Bronchial smooth muscle cell (primary cell): ENCODE data around the gene CCNG1. TPM values are rescaled to one million over a fixed set of nuclear protein-coding genes. Genes with fewer than 3 reads are reported as not detected.

ENCODE experiments used
- total RNA-seq: library from RNA; depleted of rRNA; stranded (reverse); fragments of >200 nt; gene quantifications from 2 replicates; pipeline ENCODE4 v1.2.1, GENCODE V29; 2014

Gene CCNG1
- 325 and 459 TPM in 2 replicates for total RNA-seq

GRCh38 chr5:163437309-163438182 is at the start of gene CCNG1:
CCNG1 (plus strand) TSS chr5:163437595; CDS start chr5:163439257, 1,662 bp downstream.

GRCh38 chr5:163459819-163460561 is 22.6 kb downstream of the CCNG1 start, which contains the start of gene NUDCD2:
NUDCD2 (minus strand) TSS chr5:163460102; CDS start chr5:163460050, 52 bp downstream.

GRCh38 chr5:163460562-163461171 is 23.3 kb downstream of the CCNG1 start, which contains the start of gene HMMR:
HMMR (plus strand) TSS chr5:163460632; CDS start chr5:163460693, 61 bp downstream.

Other genes with a start within 250 kb of the CCNG1 start
- gene NUDCD2, start 22.5 kb downstream of the CCNG1 start, total RNA-seq = 2.6 and 4.3 TPM in 2 replicates
- gene HMMR, start 23.0 kb downstream of the CCNG1 start, total RNA-seq = 0.86 and 4.7 TPM in 2 replicates
- 61.2 and 66.8 TPM in 2 replicates for gene MAT2B, start 68.0 kb downstream of the CCNG1 start, total RNA-seq